ENCODE measurements around the gene FYCO1.

Gene FYCO1

GRCh38 chr3:45940004-45940780 lies 55.4 kb downstream of the FYCO1 start:
- DNase-seq, result peak; percentile 53

- no peak for DNase-seq
Measured at GRCh38 chr3:45939341-45939771, 56.3 kb downstream of the FYCO1 start.

- no peak for DNase-seq
Measured at GRCh38 chr3:45938864-45939263, 56.8 kb downstream of the FYCO1 start.

- no peak for DNase-seq
Measured at GRCh38 chr3:45938043-45938435, 57.6 kb downstream of the FYCO1 start.

GRCh38 chr3:45937206-45938042 lies 58.2 kb downstream of the FYCO1 start:
- no peak for DNase-seq

- no peak for DNase-seq
Measured at GRCh38 chr3:45936261-45936660, 59.4 kb downstream of the FYCO1 start.

- no peak for DNase-seq
Measured at GRCh38 chr3:45933591-45933990, 62.0 kb downstream of the FYCO1 start.

- no peak for DNase-seq
Measured at GRCh38 chr3:45932112-45932511, 63.5 kb downstream of the FYCO1 start.

- DNase-seq, result no peak
Measured at GRCh38 chr3:45931496-45931895, 64.1 kb downstream of the FYCO1 start.

- DNase-seq, result no peak
Measured at GRCh38 chr3:45929042-45929679, 66.5 kb downstream of the FYCO1 start.

- no peak for DNase-seq
Measured at GRCh38 chr3:45927881-45928280, 67.7 kb downstream of the FYCO1 start.

GRCh38 chr3:45923755-45924154 lies 71.9 kb downstream of the FYCO1 start:
- no peak for DNase-seq

GRCh38 chr3:45922950-45923590 lies 72.6 kb downstream of the FYCO1 start:
- DNase-seq, result no peak

GRCh38 chr3:45922039-45922326 lies 73.6 kb downstream of the FYCO1 start:
- no peak for DNase-seq

- no peak for DNase-seq
Measured at GRCh38 chr3:45921158-45922038, 74.2 kb downstream of the FYCO1 start.

GRCh38 chr3:45917146-45917898 lies 78.3 kb downstream of the FYCO1 start:
- DNase-seq, result peak; percentile 10

GRCh38 chr3:45915518-45916231 lies 79.9 kb downstream of the FYCO1 start:
- DNase-seq, result no peak

- DNase-seq, result no peak
Measured at GRCh38 chr3:45915059-45915439, 80.6 kb downstream of the FYCO1 start.

- DNase-seq, result no peak
Measured at GRCh38 chr3:45914362-45915058, 81.1 kb downstream of the FYCO1 start.

GRCh38 chr3:45912435-45912834 lies 83.2 kb downstream of the FYCO1 start:
- no peak for DNase-seq
